GM12892 (cell line): ENCODE data around the gene MN1.

Experiments
- POLR2A ChIP-seq: IDR thresholded peaks from 2 replicates; pipeline ENCODE4 v1.6.1; 2011; ENCODE audit warnings: low read depth, low read length, control low read depth
- POLR2AphosphoS5 ChIP-seq: IDR thresholded peaks from 2 replicates; pipeline ENCODE4 v1.6.1; 2011; ENCODE audit warnings: low read depth, low read length, control low read depth
- TAF1 ChIP-seq: IDR thresholded peaks from 2 replicates; pipeline ENCODE4 v1.6.1; 2011; ENCODE audit warnings: low read depth, mild to moderate bottlenecking, control low read depth, low read length, borderline replicate concordance

GRCh38 chr22:27745154-27745553, 56.4 kb downstream of the MN1 start:
- TF ChIP-seq TAF1 (no peak), POLR2A (no peak), POLR2AphosphoS5 (no peak)
